IMR-90 (cell line): Measurements from ENCODE around the gene B3GALNT1. TPM values are rescaled to one million over a fixed set of nuclear protein-coding genes. Genes with fewer than 3 reads are reported as not detected.

Experiments
- ATAC-seq: fragments of 200-7000 bp; cut with Tn5 transposase; 2 replicates; pipeline ENCODE4 v1.9.1; 2020; ENCODE audit warnings: low read depth, mild to moderate bottlenecking, moderate library complexity
- BruUV-seq: library from RNA; stranded (reverse); fragments of 400-500 nt; replicated peaks from 2 replicates; lab custom pipeline; 2021; lab: Mats Ljungman, UMichigan
- CTCF ChIA-PET: fragments of 300-600 bp; formaldehyde crosslinking; extraction: SDS; loops from one replicate; lab custom pipeline; 2021; ENCODE audit warnings: antibody characterized with exemption; lab: Yijun Ruan, JAX
- POLR2A ChIA-PET: fragments of 300-600 bp; sonication (Branson Sonifier 250); formaldehyde crosslinking; loops from one replicate; lab custom pipeline; 2022; ENCODE audit warnings: antibody characterized with exemption; ENCODE audit not compliant: unreplicated experiment; lab: Charles Lee
- DNase-seq: peaks from one replicate; pipeline ENCODE4 v3.0.0; 2013
- H2AFZ ChIP-seq: replicated peaks from 2 replicates; pipeline ENCODE3; 2013; ENCODE audit warnings: low read length, mild to moderate bottlenecking; ENCODE audit not compliant: poor library complexity
- H2AK5ac ChIP-seq: 2 replicates; pipeline ENCODE4 v1.6.1; 2013; ENCODE audit warnings: low read depth, low read length, inconsistent platforms
- H2AK9ac ChIP-seq: replicated peaks from 2 replicates; pipeline ENCODE3; 2013; ENCODE audit warnings: mild to moderate bottlenecking, low read depth, low read length, moderate library complexity; ENCODE audit not compliant: poor library complexity
- H2BK120ac ChIP-seq: 2 replicates; pipeline ENCODE4 v1.6.1; 2013; ENCODE audit warnings: low read depth, low read length, inconsistent platforms
- H2BK15ac ChIP-seq: 3 replicates; pipeline ENCODE4 v1.6.1; 2013; ENCODE audit warnings: low read depth, low read length, inconsistent platforms
- H2BK20ac ChIP-seq: 2 replicates; pipeline ENCODE4 v1.6.1; 2013; ENCODE audit warnings: low read depth, mild to moderate bottlenecking, inconsistent platforms, low read length, moderate library complexity
- H2BK5ac ChIP-seq: 2 replicates; pipeline ENCODE4 v1.6.1; 2013; ENCODE audit warnings: mild to moderate bottlenecking, low read depth, low read length, inconsistent platforms; ENCODE audit not compliant: poor library complexity, severe bottlenecking
- H3K14ac ChIP-seq: replicated peaks from 2 replicates; pipeline ENCODE4 v1.6.1; 2013; ENCODE audit warnings: low read depth, low read length, inconsistent platforms
- H3K18ac ChIP-seq: 2 replicates; pipeline ENCODE4 v1.6.1; 2013; ENCODE audit warnings: low read depth, low read length, control low read depth
- H3K23ac ChIP-seq: 2 replicates; pipeline ENCODE4 v1.6.1; 2013; ENCODE audit warnings: low read depth, low read length, inconsistent platforms
- H3K27ac ChIP-seq: 2 replicates; pipeline ENCODE4 v1.5.1; 2013; ENCODE audit warnings: mild to moderate bottlenecking, control low read depth, low read length; ENCODE audit not compliant: insufficient read depth
- H3K27me3 ChIP-seq: 2 replicates; pipeline ENCODE4 v1.6.1; 2013; ENCODE audit warnings: low read length; ENCODE audit not compliant: control insufficient read depth, insufficient read depth
- H3K36me3 ChIP-seq: 2 replicates; pipeline ENCODE4 v1.6.1; 2013; ENCODE audit warnings: low read length, mixed read lengths; ENCODE audit not compliant: control insufficient read depth, insufficient read depth
- H3K4ac ChIP-seq: 2 replicates; pipeline ENCODE4 v1.6.1; 2013; ENCODE audit warnings: low read depth, low read length, inconsistent platforms
- H3K4me1 ChIP-seq: 2 replicates; pipeline ENCODE4 v1.6.1; 2013; ENCODE audit warnings: low read length, mixed read lengths; ENCODE audit not compliant: control insufficient read depth, insufficient read depth
- H3K4me2 ChIP-seq: 2 replicates; pipeline ENCODE4 v1.6.1; 2013; ENCODE audit warnings: low read depth, mild to moderate bottlenecking, control low read depth, low read length, moderate library complexity
- H3K4me3 ChIP-seq: 2 replicates; pipeline ENCODE4 v1.5.1; 2013; ENCODE audit warnings: low read depth, mild to moderate bottlenecking, control low read depth, low read length, moderate library complexity; ENCODE audit not compliant: insufficient read depth
- H3K56ac ChIP-seq: 2 replicates; pipeline ENCODE4 v1.6.1; 2013; ENCODE audit warnings: low read length, inconsistent platforms; ENCODE audit not compliant: insufficient read depth; ENCODE audit errors: extremely low read depth
- H3K79me1 ChIP-seq, 2 experiments: 2 replicates each; pipeline ENCODE4 v1.6.1; 2013; ENCODE audit warnings: low read length in 2 of 2, inconsistent platforms in 1 of 2, low read depth in 1 of 2
- H3K9ac ChIP-seq: 2 replicates; pipeline ENCODE4 v1.6.1; 2013; ENCODE audit warnings: low read depth, low read length, control low read depth
- H3K9me1 ChIP-seq: 2 replicates; pipeline ENCODE4 v1.6.1; 2013; ENCODE audit warnings: low read length, inconsistent platforms; ENCODE audit not compliant: insufficient read depth
- H3K9me3 ChIP-seq: 2 replicates; pipeline ENCODE4 v1.6.1; 2013; ENCODE audit warnings: low read length; ENCODE audit not compliant: control insufficient read depth, insufficient read depth
- H4K20me1 ChIP-seq: 2 replicates; pipeline ENCODE4 v1.6.1; 2013; ENCODE audit warnings: low read length, inconsistent platforms; ENCODE audit not compliant: insufficient read depth
- H4K5ac ChIP-seq: 2 replicates; pipeline ENCODE4 v1.6.1; 2013; ENCODE audit warnings: mild to moderate bottlenecking, low read depth, low read length, control low read depth
- H4K8ac ChIP-seq, 2 experiments: 2 replicates each; pipeline ENCODE4 v1.6.1; 2013; ENCODE audit warnings: low read depth in 2 of 2, low read length in 2 of 2, control low read depth in 1 of 2, inconsistent platforms in 1 of 2
- H4K91ac ChIP-seq: 2 replicates; pipeline ENCODE4 v1.6.1; 2013; ENCODE audit warnings: low read depth, low read length, inconsistent platforms; ENCODE audit not compliant: insufficient read depth
- CTCF ChIP-seq: conservative IDR thresholded peaks from 2 replicates; pipeline ENCODE4 v1.5.1; 2012; ENCODE audit warnings: mild to moderate bottlenecking, low read depth, low read length, improper control_type of control experiment
- USF2 ChIP-seq: fragments of 150-350 bp; IDR thresholded peaks from 2 replicates; pipeline ENCODE4 v1.6.1; 2017; ENCODE audit warnings: mild to moderate bottlenecking, antibody characterized with exemption, low read length, low read depth
- WGBS, 2 experiments: methylation state at CpG; one replicate each; pipeline versions ENCODE4 v1.1.5 to v1.1.7; 2013; ENCODE audit warnings: missing lambda C conversion rate in 2 of 2; ENCODE audit not compliant: insufficient read length in 1 of 2; ENCODE audit errors: extremely low coverage in 2 of 2; 5-methylcytosine and 5-hydroxymethylcytosine counted together
- dilution Hi-C: fragments of 300-500 bp; cut with HindIII; formaldehyde crosslinking; loops from one replicate; pipeline ENCODE4 v1.14.3; 2018; ENCODE audit warnings: low sequenced_read_pairs; ENCODE audit not compliant: unreplicated experiment
- in situ Hi-C: fragments of 300-500 bp; cut with MboI; formaldehyde crosslinking; loops from 3 replicates; pipeline ENCODE4 v1.14.3; 2019; ENCODE audit warnings: low sequenced_read_pairs, inconsistent platforms, mixed read lengths
- intact Hi-C: fragments of 100-400 bp; cut with micrococcal nuclease; formaldehyde crosslinking; loops from 2 replicates; pipeline ENCODE4 v1.10.0; 2022
- polyA plus RNA-seq, 3 experiments: library from polyadenylated mRNA; depleted of rRNA; stranded (reverse); fragments of >200 nt; gene quantifications; 2 replicates each; pipeline ENCODE4 v1.2.3, GENCODE V29; 2012; ENCODE audit warnings: low replicate concordance in 1 of 3
- total RNA-seq: library from RNA; depleted of rRNA; stranded (reverse); fragments of >200 nt; gene quantifications from 2 replicates; pipeline ENCODE4 v1.2.3, GENCODE V29; 2012

The B3GALNT1 gene
- total and polyA plus RNA-seq, 2 of the 4 experiments (the other 2 are of a cell fraction): 5.6 to 8.2 TPM

GRCh38 chr3:161096771-161097367 is 8.3 kb downstream of the B3GALNT1 start:
- H2AK5ac ChIP-seq: no peak overlapping the region
- no peaks in the 10 kb centered on the region for H3K79me1 ChIP-seq
- no peak for ATAC-seq
- no peak overlapping the region for H4K5ac ChIP-seq
- WGBS, 2 experiments: 100% methylated on average over 1 of the region's 7 CpGs; no CpG with 5 or more reads in 1 of the 2 experiments
- dilution Hi-C loops (no loop called here), intact Hi-C loops (loop anchor here (1.0 kb wide), 1 partner anchor 327 kb away; no protein-coding TSS in a partner anchor), in situ Hi-C loops (no loop called here)
- no peak overlapping the region for H3K9ac ChIP-seq
- 0 out of 2 replicates have a peak, but pooled peaks cover 2% of the 10 kb centered on the region for H3K36me3 ChIP-seq
- no peaks in the 10 kb centered on the region for H4K20me1 ChIP-seq
- POLR2A ChIA-PET: no interaction called here
- H3K4me2 ChIP-seq: no peak overlapping the region
- H3K4ac ChIP-seq: no peak overlapping the region
- H3K9me1 ChIP-seq: no peaks in the 10 kb centered on the region; the same call in 1 of the 2 replicates
- no peak overlapping the region for H3K27ac ChIP-seq
- no peak overlapping the region for H2AK9ac ChIP-seq
- TF ChIP-seq CTCF: peak; percentile 14; the same call in 1 of the 2 replicates
- no peak for TF ChIP-seq USF2
- H3K27me3 ChIP-seq: no peaks in the 10 kb centered on the region
- H3K4me1 ChIP-seq: no peaks in the 10 kb centered on the region
- H2BK20ac ChIP-seq: no peak overlapping the region
- H3K23ac ChIP-seq: no peak overlapping the region
- H2BK15ac ChIP-seq: no peak overlapping the region
- no peak overlapping the region for H3K56ac ChIP-seq
- peak; percentile 4 for DNase-seq
- no peak overlapping the region for H2AFZ ChIP-seq
- H2BK5ac ChIP-seq: no peak overlapping the region
- H4K91ac ChIP-seq: no peak overlapping the region
- H3K4me3 ChIP-seq: no peak overlapping the region
- no peaks in the 10 kb centered on the region for H3K9me3 ChIP-seq
- no peak overlapping the region for H3K14ac ChIP-seq
- no peak overlapping the region for H4K8ac ChIP-seq
- no peak overlapping the region for H3K18ac ChIP-seq
- no peak overlapping the region for H2BK120ac ChIP-seq
- CTCF ChIA-PET: interaction anchor here (0.5 kb wide), 1 partner anchor 217 kb away, joined by 3 read pairs; no protein-coding TSS in a partner anchor
- BruUV-seq: no TSS peak
